T-helper 22 cell (primary cell): ENCODE measurements around the gene GNRH2.
"Not testable (repeated sequence)": the region's sequence is repeated elsewhere in the genome, so short reads cannot be mapped to it uniquely, and the experiment has no call there.

Experiments used
- DNase-seq: peaks from one replicate; pipeline ENCODE4 v3.0.0-alpha.2; 2020; ENCODE audit warnings: low read depth

GNRH2 gene

GRCh38 chr20:3042625-3043024, 797 bp upstream of the GNRH2 start:
- no peak for DNase-seq

- no peak for DNase-seq
Measured at GRCh38 chr20:3044336-3044965, 1.0 kb downstream of the GNRH2 start.

GRCh38 chr20:3045042-3045815, 1.8 kb downstream of the GNRH2 start:
- DNase-seq, result peak; percentile 29

GRCh38 chr20:3045816-3046676, 2.6 kb downstream of the GNRH2 start, which contains the start of gene MRPS26:
Gene MRPS26, plus strand, starts transcription at chr20:3046052. Its CDS starts 17 bp downstream, at chr20:3046069.
- DNase-seq, result peak; percentile 56

- DNase-seq, result no peak
Measured at GRCh38 chr20:3046677-3047462, 3.4 kb downstream of the GNRH2 start.

- no peak for DNase-seq
Measured at GRCh38 chr20:3047486-3048419, 4.3 kb downstream of the GNRH2 start.

- no peak for DNase-seq
Measured at GRCh38 chr20:3051385-3052019, 8.1 kb downstream of the GNRH2 start.

GRCh38 chr20:3059489-3059888, 16.1 kb downstream of the GNRH2 start:
- DNase-seq, result no peak

- DNase-seq, result not testable (repeated sequence)
Measured at GRCh38 chr20:3064119-3064518, 20.7 kb downstream of the GNRH2 start.

- no peak for DNase-seq
Measured at GRCh38 chr20:3067139-3068014, 24.0 kb downstream of the GNRH2 start.

GRCh38 chr20:3068075-3068474, 24.7 kb downstream of the GNRH2 start:
- DNase-seq, result no peak

- DNase-seq, result no peak
Measured at GRCh38 chr20:3068986-3069900, 25.8 kb downstream of the GNRH2 start.

- DNase-seq, result no peak
Measured at GRCh38 chr20:3070725-3071124, 27.3 kb downstream of the GNRH2 start.

- no peak for DNase-seq
Measured at GRCh38 chr20:3071266-3071609, 27.8 kb downstream of the GNRH2 start.

- peak; percentile 56 for DNase-seq
Measured at GRCh38 chr20:3071610-3072529, 28.4 kb downstream of the GNRH2 start, which contains the start of gene OXT. Gene OXT, plus strand, starts transcription at chr20:3071620. Its CDS starts 36 bp downstream, at chr20:3071656.

- DNase-seq, result no peak
Measured at GRCh38 chr20:3072530-3073250, 29.3 kb downstream of the GNRH2 start.
